SK-N-SH (cell line): Measurements from ENCODE around the gene CD83. TPM values are rescaled to one million over a fixed set of nuclear protein-coding genes. Genes with fewer than 3 reads are reported as not detected.

ENCODE experiments used
- CTCF ChIA-PET: fragments of 300-600, 350-600 bp; formaldehyde crosslinking; extraction: SDS; loops from one replicate; lab custom pipeline; 2021; lab: Yijun Ruan, JAX
- POLR2A ChIA-PET: fragments of 350-600 bp; sonication (Branson Sonifier 250); formaldehyde crosslinking; extraction: SDS; loops from one replicate; lab custom pipeline; 2020; ENCODE audit warnings: antibody characterized with exemption, inconsistent platforms; lab: Yijun Ruan, JAX
- DNase-seq: peaks from one replicate; pipeline ENCODE4 v3.0.0; 2012
- H2AFZ ChIP-seq: fragments of 200-600 bp; sonication (generic); 2 replicates; pipeline ENCODE4 v1.8.1; 2016; ENCODE audit warnings: antibody characterized with exemption, mild to moderate bottlenecking, low read depth
- H3F3A ChIP-seq: fragments of 200-600 bp; sonication (generic); replicated peaks from 2 replicates; pipeline ENCODE3; 2016; ENCODE audit warnings: antibody characterized with exemption, mild to moderate bottlenecking; ENCODE audit not compliant: insufficient read depth
- H3K27ac ChIP-seq, 2 experiments: fragments of 200-500 bp in 1 of 2; fragments of 200-600 bp in 1 of 2; sonication (Bioruptor generic) in 1 of 2; sonication (generic), shearing (Covaris generic) in 1 of 2; 2 replicates each; pipeline versions ENCODE4 v1.5.1 to v1.6.1; 2014 to 2016; ENCODE audit warnings: low read depth in 2 of 2, inconsistent platforms in 1 of 2, low read length in 1 of 2, mild to moderate bottlenecking in 1 of 2, mixed read lengths in 1 of 2
- H3K27me3 ChIP-seq: fragments of 200-600 bp; sonication (generic), shearing (Covaris generic); 2 replicates; pipeline ENCODE4 v1.6.1; 2016; ENCODE audit warnings: mixed run types; ENCODE audit not compliant: insufficient read depth
- H3K36me3 ChIP-seq, 2 experiments: fragments of 200-500 bp in 1 of 2; fragments of 200-600 bp in 1 of 2; sonication (Bioruptor generic) in 1 of 2; sonication (generic) in 1 of 2; replicated peaks in 1 of 2; 2 replicates each; pipeline versions ENCODE3 to v1.5.1; 2014 to 2016; ENCODE audit warnings: low read length in 1 of 2, mild to moderate bottlenecking in 1 of 2; ENCODE audit not compliant: insufficient read depth in 2 of 2, control insufficient read depth in 1 of 2
- H3K4me1 ChIP-seq, 2 experiments: fragments of 200-500 bp in 1 of 2; fragments of 200-600 bp in 1 of 2; sonication (Bioruptor generic) in 1 of 2; sonication (generic), shearing (Covaris generic) in 1 of 2; 2 replicates each; pipeline versions ENCODE4 v1.5.1 to v1.6.1; 2014 to 2016; ENCODE audit warnings: low read depth in 1 of 2, low read length in 1 of 2, mixed run types in 1 of 2; ENCODE audit not compliant: insufficient read depth in 2 of 2, control insufficient read depth in 1 of 2
- H3K4me2 ChIP-seq: fragments of 200-600 bp; sonication (generic), shearing (Covaris generic); 2 replicates; pipeline ENCODE4 v1.6.1; 2017; ENCODE audit warnings: mixed run types
- H3K4me3 ChIP-seq, 2 experiments: fragments of 200-500 bp in 1 of 2; fragments of 200-600 bp in 1 of 2; sonication (Bioruptor generic) in 1 of 2; sonication (generic), shearing (Covaris generic) in 1 of 2; 2 replicates each; pipeline versions ENCODE4 v1.5.1 to v1.8.1; 2014 to 2016; ENCODE audit warnings: low read depth in 2 of 2, inconsistent platforms in 1 of 2, low read length in 1 of 2, mild to moderate bottlenecking in 1 of 2, mixed read lengths in 1 of 2, moderate library complexity in 1 of 2
- H3K79me2 ChIP-seq: fragments of 200-600 bp; sonication (generic); 2 replicates; pipeline ENCODE4 v1.8.1; 2017; ENCODE audit warnings: mild to moderate bottlenecking; ENCODE audit not compliant: insufficient read depth
- H3K9ac ChIP-seq: fragments of 200-600 bp; sonication (generic); 2 replicates; pipeline ENCODE4 v1.6.1; 2017; ENCODE audit warnings: mixed run types
- H3K9me2 ChIP-seq: fragments of 200-600 bp; sonication (generic); 2 replicates; pipeline ENCODE4 v1.6.1; 2017; ENCODE audit warnings: mixed run types
- H3K9me3 ChIP-seq: fragments of 200-600 bp; sonication (generic); 2 replicates; pipeline ENCODE4 v1.6.1; 2017; ENCODE audit warnings: mixed run types, mild to moderate bottlenecking, moderate library complexity
- H4K20me1 ChIP-seq: fragments of 200-600 bp; sonication (generic); 2 replicates; pipeline ENCODE4 v1.6.1; 2017; ENCODE audit warnings: mild to moderate bottlenecking, mixed run types; ENCODE audit not compliant: insufficient read depth
- CHD2 ChIP-seq: fragments of 150-350 bp; IDR thresholded peaks from 2 replicates; pipeline ENCODE4 v1.6.1; 2018; ENCODE audit warnings: low read length; ENCODE audit not compliant: partially characterized antibody
- ELF1 ChIP-seq: IDR thresholded peaks from 2 replicates; pipeline ENCODE4 v1.4.0; 2012
- FOSL2 ChIP-seq: IDR thresholded peaks from 2 replicates; pipeline ENCODE4 v1.4.0; 2012; ENCODE audit warnings: low read depth, mild to moderate bottlenecking, moderate library complexity, borderline replicate concordance
- NFIC ChIP-seq: IDR thresholded peaks from 2 replicates; pipeline ENCODE4 v1.4.0; 2012; ENCODE audit warnings: borderline replicate concordance
- RCOR1 ChIP-seq: fragments of 150-350 bp; IDR thresholded peaks from 2 replicates; pipeline ENCODE4 v1.6.1; 2017; ENCODE audit warnings: antibody characterized with exemption, low read length
- REST ChIP-seq: IDR thresholded peaks from 2 replicates; pipeline ENCODE4 v1.6.1; 2012; ENCODE audit warnings: mild to moderate bottlenecking, low read depth, low read length, moderate library complexity
- SIN3A ChIP-seq: IDR thresholded peaks from 2 replicates; pipeline ENCODE4 v1.6.1; 2012; ENCODE audit warnings: low read depth, mild to moderate bottlenecking, low read length, moderate library complexity, borderline replicate concordance
- TCF12 ChIP-seq: IDR thresholded peaks from 2 replicates; pipeline ENCODE4 v1.4.0; 2012
- ZBTB33 ChIP-seq: IDR thresholded peaks from 2 replicates; pipeline ENCODE4 v1.4.0; 2012; ENCODE audit warnings: low read depth, borderline replicate concordance
- WGBS: methylation state at CpG from one replicate; pipeline ENCODE4 v1.1.6; 2017; ENCODE audit warnings: low lambda C conversion rate; 5-methylcytosine and 5-hydroxymethylcytosine counted together
- polyA plus RNA-seq, 3 experiments: library from polyadenylated mRNA; depleted of rRNA; stranded (reverse); fragments of >200 nt; gene quantifications; 2 replicates each; pipeline ENCODE4 v1.2.3, GENCODE V29; 2012
- TF ChIP-seq, protein P1 (sequence below): IDR thresholded peaks from 2 replicates; pipeline ENCODE4 v1.4.0; 2012; ENCODE audit warnings: low read depth

CD83 gene
- polyA plus RNA-seq, 1 of the 3 experiments (the other 2 are of a cell fraction) = 2.0 TPM

DNA sequence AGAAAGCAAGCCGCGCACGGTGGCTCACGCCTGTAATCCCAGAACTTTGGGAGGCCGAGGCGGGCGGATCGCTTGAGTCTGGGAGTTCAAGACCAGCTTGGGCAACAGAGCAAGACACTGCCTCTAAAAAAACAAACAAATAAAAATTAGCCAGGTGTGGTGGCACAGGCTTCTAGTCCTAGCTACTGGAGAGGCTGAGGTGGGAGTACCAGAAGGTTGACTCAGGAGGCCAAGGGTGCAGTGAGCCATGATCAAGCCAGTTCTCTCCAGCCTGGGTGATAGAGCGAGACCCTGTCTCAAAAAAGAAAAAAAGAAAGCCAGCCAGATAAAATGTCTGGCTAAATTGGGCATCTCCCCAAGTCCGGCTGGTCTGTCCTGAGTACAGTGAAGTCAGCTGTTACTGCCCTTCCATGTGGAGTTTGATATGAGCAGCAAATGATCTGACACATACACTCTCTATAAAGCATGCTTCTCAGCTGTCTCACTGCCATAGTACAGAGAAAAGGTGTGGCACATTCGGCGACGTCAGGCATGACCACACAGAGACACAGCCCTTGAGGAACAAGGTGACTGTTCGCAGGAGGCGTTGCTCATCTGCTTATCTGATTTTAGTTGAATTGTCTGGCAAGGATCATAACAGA, 13.0 kb downstream of the CD83 start:
- no peaks in the 10 kb centered on the region for H3K9me3 ChIP-seq
- H3K4me3 ChIP-seq = no peak overlapping the region
- no peak for DNase-seq
- no peak overlapping the region for H3K9ac ChIP-seq
- H4K20me1 ChIP-seq = no peaks in the 10 kb centered on the region
- no peaks in the 10 kb centered on the region for H3K27me3 ChIP-seq
- no peak overlapping the region for H2AFZ ChIP-seq
- TF ChIP-seq NFIC (no peak), ZBTB33 (no peak), SIN3A (no peak), REST (no peak), TCF12 (no peak), RCOR1 (no peak)
- H3K36me3 ChIP-seq = no peaks in the 10 kb centered on the region
- H3K9me2 ChIP-seq = no peaks in the 10 kb centered on the region
- no peaks in the 10 kb centered on the region for H3F3A ChIP-seq
- no peaks in the 10 kb centered on the region for H3K79me2 ChIP-seq
- no peak overlapping the region for H3K4me2 ChIP-seq
- H3K4me1 ChIP-seq = peaks cover 0 to 4% of the 10 kb centered on the region in 2 experiments; a peak in 2 of 4 replicates
- no peak overlapping the region for H3K27ac ChIP-seq
- ChIA-PET POLR2A (no interaction called here), CTCF (interaction anchor here (0.9 to 4.1 kb wide), 10 partner anchors 13 to 1492 kb away, joined by 3 to 38 read pairs (median 6); no protein-coding TSS in a partner anchor)
- WGBS = 92% methylated on average over 15 of the region's 15 CpGs

DNA sequence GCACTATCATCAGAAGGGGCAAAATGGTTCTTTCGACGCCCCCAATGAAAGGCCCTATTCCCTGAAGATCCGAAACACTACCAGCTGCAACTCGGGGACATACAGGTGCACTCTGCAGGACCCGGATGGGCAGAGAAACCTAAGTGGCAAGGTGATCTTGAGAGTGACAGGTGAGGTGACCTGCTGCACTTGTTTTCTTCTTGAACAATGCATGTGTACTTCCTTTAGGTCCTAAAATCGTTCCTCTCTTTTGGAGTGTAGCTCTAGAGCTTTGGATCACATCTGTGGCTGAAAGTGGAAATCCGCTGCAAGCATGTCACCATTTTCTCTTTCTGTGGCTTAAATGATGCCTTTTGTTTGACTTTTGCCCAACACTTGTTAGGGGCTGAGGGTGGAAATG, 14.0 kb downstream of the CD83 start:
- 90% methylated on average over 6 of the region's 7 CpGs for WGBS
- DNase-seq = no peak
- H3K9ac ChIP-seq = no peak overlapping the region
- TF ChIP-seq REST = no peak
- no peak for TF ChIP-seq FOSL2
- TF ChIP-seq, protein P1, sequence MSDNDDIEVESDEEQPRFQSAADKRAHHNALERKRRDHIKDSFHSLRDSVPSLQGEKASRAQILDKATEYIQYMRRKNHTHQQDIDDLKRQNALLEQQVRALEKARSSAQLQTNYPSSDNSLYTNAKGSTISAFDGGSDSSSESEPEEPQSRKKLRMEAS = no peak
- TF ChIP-seq CHD2 = no peak
- TF ChIP-seq ELF1 = no peak
- no peaks in the 10 kb centered on the region for H3K36me3 ChIP-seq
- no peaks in the 10 kb centered on the region for H3K27me3 ChIP-seq
- no peaks in the 10 kb centered on the region for H3K9me2 ChIP-seq
- ChIA-PET POLR2A (no interaction called here), CTCF (interaction anchor here (2.7 to 4.6 kb wide), 2 partner anchors 13 to 223 kb away, joined by 10 to 27 read pairs; no protein-coding TSS in a partner anchor)
- H3K79me2 ChIP-seq = no peaks in the 10 kb centered on the region
- H3K4me1 ChIP-seq = peaks cover 0 to 4% of the 10 kb centered on the region in 2 experiments; a peak in 2 of 4 replicates
- no peaks in the 10 kb centered on the region for H3K9me3 ChIP-seq
- no peak overlapping the region for H3K4me2 ChIP-seq
- no peaks in the 10 kb centered on the region for H3F3A ChIP-seq
- H4K20me1 ChIP-seq = no peaks in the 10 kb centered on the region
- H3K4me3 ChIP-seq = no peak overlapping the region
- no peak overlapping the region for H3K27ac ChIP-seq
- H2AFZ ChIP-seq = no peak overlapping the region
